ENCODE results near the gene SLC15A1.
"Not testable (repeated sequence)": the region's sequence is repeated elsewhere in the genome, so short reads cannot be mapped to it uniquely, and the experiment has no call there.

The SLC15A1 gene

GRCh38 chr13:98652721-98653462, 99.6 kb downstream of the SLC15A1 start:
- no peak for DNase-seq

GRCh38 chr13:98652276-98652675, 100.2 kb downstream of the SLC15A1 start:
- DNase-seq: no peak

GRCh38 chr13:98651744-98652143, 100.7 kb downstream of the SLC15A1 start:
- peak in 1 of 2 experiments; percentile 68 for DNase-seq

- peak; percentile 14 to 57 for DNase-seq
Measured at GRCh38 chr13:98650396-98651107, 101.9 kb downstream of the SLC15A1 start.

- DNase-seq: no peak
Measured at GRCh38 chr13:98649861-98650260, 102.6 kb downstream of the SLC15A1 start.

- no peak for DNase-seq
Measured at GRCh38 chr13:98648686-98649085, 103.8 kb downstream of the SLC15A1 start.

- DNase-seq: no peak
Measured at GRCh38 chr13:98648141-98648540, 104.3 kb downstream of the SLC15A1 start.

- DNase-seq: no peak
Measured at GRCh38 chr13:98647121-98647520, 105.4 kb downstream of the SLC15A1 start.

GRCh38 chr13:98643479-98643878, 109.0 kb downstream of the SLC15A1 start:
- no peak for DNase-seq

- no peak for DNase-seq
Measured at GRCh38 chr13:98641075-98641474, 111.4 kb downstream of the SLC15A1 start.

- not testable (repeated sequence) for DNase-seq
Measured at GRCh38 chr13:98639785-98640184, 112.7 kb downstream of the SLC15A1 start.

GRCh38 chr13:98638352-98638751, 114.1 kb downstream of the SLC15A1 start:
- DNase-seq: not testable (repeated sequence)

Measured in NCI-H526 (cell line).